Liver (tissue), 3 donors: ENCODE data around the gene KCNQ1.

Source experiments
- TAF1 ChIP-seq: conservative IDR thresholded peaks from 2 replicates; pipeline ENCODE4 v1.6.1; 2016; ENCODE audit warnings: antibody characterized with exemption, mild to moderate bottlenecking
- YY1 ChIP-seq: IDR thresholded peaks from 2 replicates; pipeline ENCODE4 v1.6.1; 2016; ENCODE audit warnings: antibody characterized with exemption, mild to moderate bottlenecking
- TF ChIP-seq, protein P1 (sequence below): fragments of 150-350 bp; IDR thresholded peaks from 2 replicates; pipeline ENCODE4 v1.5.1; 2017; ENCODE audit warnings: improper control_type of control experiment, low read depth, low read length; ENCODE audit not compliant: missing input control
- TF ChIP-seq, protein P2 (sequence below): IDR thresholded peaks from 2 replicates; pipeline ENCODE4 v1.6.1; 2016; ENCODE audit warnings: antibody characterized with exemption
- TF ChIP-seq, protein P3 (sequence below): IDR thresholded peaks from 2 replicates; pipeline ENCODE4 v1.6.1; 2016; ENCODE audit warnings: antibody characterized with exemption, mild to moderate bottlenecking
- donor health status: healthy.
- donor health status: healthy.

DNA sequence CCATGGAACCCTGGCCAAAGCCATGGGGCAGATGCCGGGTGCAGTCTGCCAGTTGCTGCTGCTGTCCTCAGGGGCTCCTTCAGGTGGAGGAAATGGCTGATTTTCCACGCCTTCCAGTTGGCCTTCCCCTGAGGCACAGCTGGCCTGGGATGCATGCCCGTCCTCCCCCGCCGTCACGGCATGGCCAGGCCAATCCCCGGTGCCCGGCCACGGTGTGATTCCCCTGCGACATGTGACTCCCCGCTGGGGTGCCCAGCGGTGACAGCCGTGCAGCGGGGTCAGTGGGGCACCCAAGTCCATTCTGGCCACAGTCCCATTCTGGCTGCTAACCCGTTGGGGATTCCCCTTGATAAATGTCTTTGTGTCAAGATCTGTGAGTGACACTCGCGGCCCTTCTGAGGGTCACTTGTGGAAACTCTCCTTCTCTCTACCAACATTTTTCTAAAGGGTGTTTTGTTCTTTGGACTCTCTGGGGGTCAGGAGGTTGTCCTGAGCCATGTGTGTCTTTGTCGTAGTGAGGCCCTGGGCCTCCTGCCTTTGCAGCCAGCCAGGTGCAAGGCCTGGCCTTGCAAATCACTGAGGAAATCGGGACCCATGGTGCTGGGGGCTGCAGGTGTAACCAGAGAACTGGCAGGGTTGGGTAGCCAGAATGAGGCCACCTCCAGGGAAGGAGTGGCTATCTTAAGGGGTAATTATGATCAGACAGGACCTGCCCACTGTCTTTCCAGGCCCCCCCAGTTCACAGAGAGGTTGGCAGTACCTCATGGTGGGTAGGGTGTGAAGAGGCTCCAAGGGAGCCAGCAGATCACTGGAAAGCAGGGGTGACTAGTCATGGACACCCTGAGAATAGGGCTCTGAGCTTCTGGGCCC lies 217.9 kb downstream of the KCNQ1 start:
- TF ChIP-seq, protein P1, sequence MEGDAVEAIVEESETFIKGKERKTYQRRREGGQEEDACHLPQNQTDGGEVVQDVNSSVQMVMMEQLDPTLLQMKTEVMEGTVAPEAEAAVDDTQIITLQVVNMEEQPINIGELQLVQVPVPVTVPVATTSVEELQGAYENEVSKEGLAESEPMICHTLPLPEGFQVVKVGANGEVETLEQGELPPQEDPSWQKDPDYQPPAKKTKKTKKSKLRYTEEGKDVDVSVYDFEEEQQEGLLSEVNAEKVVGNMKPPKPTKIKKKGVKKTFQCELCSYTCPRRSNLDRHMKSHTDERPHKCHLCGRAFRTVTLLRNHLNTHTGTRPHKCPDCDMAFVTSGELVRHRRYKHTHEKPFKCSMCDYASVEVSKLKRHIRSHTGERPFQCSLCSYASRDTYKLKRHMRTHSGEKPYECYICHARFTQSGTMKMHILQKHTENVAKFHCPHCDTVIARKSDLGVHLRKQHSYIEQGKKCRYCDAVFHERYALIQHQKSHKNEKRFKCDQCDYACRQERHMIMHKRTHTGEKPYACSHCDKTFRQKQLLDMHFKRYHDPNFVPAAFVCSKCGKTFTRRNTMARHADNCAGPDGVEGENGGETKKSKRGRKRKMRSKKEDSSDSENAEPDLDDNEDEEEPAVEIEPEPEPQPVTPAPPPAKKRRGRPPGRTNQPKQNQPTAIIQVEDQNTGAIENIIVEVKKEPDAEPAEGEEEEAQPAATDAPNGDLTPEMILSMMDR, result no peak
- TF ChIP-seq TAF1, result no peak
- TF ChIP-seq, protein P2, sequence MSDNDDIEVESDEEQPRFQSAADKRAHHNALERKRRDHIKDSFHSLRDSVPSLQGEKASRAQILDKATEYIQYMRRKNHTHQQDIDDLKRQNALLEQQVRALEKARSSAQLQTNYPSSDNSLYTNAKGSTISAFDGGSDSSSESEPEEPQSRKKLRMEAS, result no peak
- TF ChIP-seq YY1, result no peak
- TF ChIP-seq, protein P3, sequence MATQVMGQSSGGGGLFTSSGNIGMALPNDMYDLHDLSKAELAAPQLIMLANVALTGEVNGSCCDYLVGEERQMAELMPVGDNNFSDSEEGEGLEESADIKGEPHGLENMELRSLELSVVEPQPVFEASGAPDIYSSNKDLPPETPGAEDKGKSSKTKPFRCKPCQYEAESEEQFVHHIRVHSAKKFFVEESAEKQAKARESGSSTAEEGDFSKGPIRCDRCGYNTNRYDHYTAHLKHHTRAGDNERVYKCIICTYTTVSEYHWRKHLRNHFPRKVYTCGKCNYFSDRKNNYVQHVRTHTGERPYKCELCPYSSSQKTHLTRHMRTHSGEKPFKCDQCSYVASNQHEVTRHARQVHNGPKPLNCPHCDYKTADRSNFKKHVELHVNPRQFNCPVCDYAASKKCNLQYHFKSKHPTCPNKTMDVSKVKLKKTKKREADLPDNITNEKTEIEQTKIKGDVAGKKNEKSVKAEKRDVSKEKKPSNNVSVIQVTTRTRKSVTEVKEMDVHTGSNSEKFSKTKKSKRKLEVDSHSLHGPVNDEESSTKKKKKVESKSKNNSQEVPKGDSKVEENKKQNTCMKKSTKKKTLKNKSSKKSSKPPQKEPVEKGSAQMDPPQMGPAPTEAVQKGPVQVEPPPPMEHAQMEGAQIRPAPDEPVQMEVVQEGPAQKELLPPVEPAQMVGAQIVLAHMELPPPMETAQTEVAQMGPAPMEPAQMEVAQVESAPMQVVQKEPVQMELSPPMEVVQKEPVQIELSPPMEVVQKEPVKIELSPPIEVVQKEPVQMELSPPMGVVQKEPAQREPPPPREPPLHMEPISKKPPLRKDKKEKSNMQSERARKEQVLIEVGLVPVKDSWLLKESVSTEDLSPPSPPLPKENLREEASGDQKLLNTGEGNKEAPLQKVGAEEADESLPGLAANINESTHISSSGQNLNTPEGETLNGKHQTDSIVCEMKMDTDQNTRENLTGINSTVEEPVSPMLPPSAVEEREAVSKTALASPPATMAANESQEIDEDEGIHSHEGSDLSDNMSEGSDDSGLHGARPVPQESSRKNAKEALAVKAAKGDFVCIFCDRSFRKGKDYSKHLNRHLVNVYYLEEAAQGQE, result no peak
